Measurements from ENCODE around the gene LPO. TPM values are rescaled to one million over a fixed set of nuclear protein-coding genes. Genes with fewer than 3 reads are reported as not detected.

LPO gene
- total and polyA plus RNA-seq, 9 of the 15 experiments (the other 6 are each of a cell fraction or from before 2014, with no cell fraction given) = 0.07 to 0.11 TPM; not detected in 7

DNA sequence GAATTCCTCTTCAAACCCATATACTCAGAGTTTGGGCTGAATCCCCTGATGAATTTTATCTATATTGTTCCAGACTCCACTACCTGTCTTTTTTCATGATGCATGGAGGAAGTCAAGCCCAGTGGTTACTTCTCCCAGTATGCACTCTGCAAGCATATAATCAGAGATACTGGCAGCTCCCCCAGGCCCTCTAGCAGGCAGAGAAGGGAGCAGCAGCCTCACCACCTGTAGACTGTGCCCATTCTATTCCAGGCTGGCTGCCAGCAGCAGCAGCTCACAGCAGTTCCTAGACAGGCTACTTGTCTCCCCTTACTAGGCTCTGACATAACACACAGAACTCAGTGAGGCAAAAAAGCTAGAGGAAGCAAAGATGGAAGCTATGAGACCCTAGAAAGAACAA, 22.7 kb upstream of the LPO start:
- no peak overlapping the region for H3K9ac ChIP-seq (ENCODE audit: insufficient read depth in 1 of 2, low read depth in 2 of 2, low read length in 2 of 2)
- H3K79me2 ChIP-seq (ENCODE audit: control insufficient read depth, insufficient read depth, low read length) = peaks cover 3% of the 10 kb centered on the region; the same call in 1 of the 3 replicates
- H2AFZ ChIP-seq (ENCODE audit: low read depth, low read length) = no peak overlapping the region
- no peaks in the 10 kb centered on the region for H3K27me3 ChIP-seq (ENCODE audit: control insufficient read depth in 2 of 2, insufficient read depth in 2 of 2, low read length in 2 of 2)
- no peak overlapping the region for H3K27ac ChIP-seq (ENCODE audit: extremely low read depth, low read depth, low read length)
- H3K4me1 ChIP-seq (replicated peaks in 1 of 2; ENCODE audit: control insufficient read depth in 2 of 2, insufficient read depth in 2 of 2, low read length in 2 of 2) = peaks cover 10 to 12% of the 10 kb centered on the region in 2 experiments; a peak in 4 of 5 replicates
- H4K20me1 ChIP-seq (replicated peaks; ENCODE audit: control insufficient read depth, insufficient read depth, low read length) = no peaks in the 10 kb centered on the region
- no peak overlapping the region for H3K4me2 ChIP-seq (ENCODE audit: insufficient read depth, low read length)
- peaks cover 43% of the 10 kb centered on the region; the same call in 2 of the 3 replicates for H3K36me3 ChIP-seq (ENCODE audit: control insufficient read depth, insufficient read depth, low read length)
- intact Hi-C loops (cut with micrococcal nuclease) = no loop called here
- H3K9me1 ChIP-seq (ENCODE audit: control insufficient read depth, insufficient read depth, low read length) = no peaks in the 10 kb centered on the region
- H3K4me3 ChIP-seq = no peak overlapping the region
- BruUV-seq (replicated peaks) = no TSS peak
- H3K9me3 ChIP-seq (replicated peaks; ENCODE audit: control insufficient read depth, insufficient read depth, low read depth, low read length) = no peaks in the 10 kb centered on the region
- in situ Hi-C loops (cut with MboI) = no loop called here
- no peak for FAIRE-seq
- no peak for TF ChIP-seq ZNF174 (CRISPR knock-in tag; IDR thresholded peaks at IDR 0.05)
- TF ChIP-seq, protein P1, sequence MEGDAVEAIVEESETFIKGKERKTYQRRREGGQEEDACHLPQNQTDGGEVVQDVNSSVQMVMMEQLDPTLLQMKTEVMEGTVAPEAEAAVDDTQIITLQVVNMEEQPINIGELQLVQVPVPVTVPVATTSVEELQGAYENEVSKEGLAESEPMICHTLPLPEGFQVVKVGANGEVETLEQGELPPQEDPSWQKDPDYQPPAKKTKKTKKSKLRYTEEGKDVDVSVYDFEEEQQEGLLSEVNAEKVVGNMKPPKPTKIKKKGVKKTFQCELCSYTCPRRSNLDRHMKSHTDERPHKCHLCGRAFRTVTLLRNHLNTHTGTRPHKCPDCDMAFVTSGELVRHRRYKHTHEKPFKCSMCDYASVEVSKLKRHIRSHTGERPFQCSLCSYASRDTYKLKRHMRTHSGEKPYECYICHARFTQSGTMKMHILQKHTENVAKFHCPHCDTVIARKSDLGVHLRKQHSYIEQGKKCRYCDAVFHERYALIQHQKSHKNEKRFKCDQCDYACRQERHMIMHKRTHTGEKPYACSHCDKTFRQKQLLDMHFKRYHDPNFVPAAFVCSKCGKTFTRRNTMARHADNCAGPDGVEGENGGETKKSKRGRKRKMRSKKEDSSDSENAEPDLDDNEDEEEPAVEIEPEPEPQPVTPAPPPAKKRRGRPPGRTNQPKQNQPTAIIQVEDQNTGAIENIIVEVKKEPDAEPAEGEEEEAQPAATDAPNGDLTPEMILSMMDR (IDR thresholded peaks at IDR 0.05 in 2 of 3, conservative IDR thresholded peaks at IDR 0.05 in 1 of 3; ENCODE audit: insufficient read depth in 2 of 3, low read depth in 1 of 3, low read length in 3 of 3) = 0 out of 6 replicates have a peak, but pooled peaks of 2 of the 3 experiments have one; percentile 7 to 9
- ChIA-PET POLR2A (interaction anchor here (0.7 to 1.1 kb wide), 2 partner anchors 14 to 180 kb away, joined by 4 to 6 read pairs; no protein-coding TSS in a partner anchor), CTCF (ENCODE audit: low intra/inter-chr PET ratio) (no interaction called here)
- no peak for ATAC-seq
- DNase-seq (ENCODE audit: extremely low read depth in 1 of 4, low spot score in 3 of 4) = peak in 1 of 4 experiments; percentile 2

DNA sequence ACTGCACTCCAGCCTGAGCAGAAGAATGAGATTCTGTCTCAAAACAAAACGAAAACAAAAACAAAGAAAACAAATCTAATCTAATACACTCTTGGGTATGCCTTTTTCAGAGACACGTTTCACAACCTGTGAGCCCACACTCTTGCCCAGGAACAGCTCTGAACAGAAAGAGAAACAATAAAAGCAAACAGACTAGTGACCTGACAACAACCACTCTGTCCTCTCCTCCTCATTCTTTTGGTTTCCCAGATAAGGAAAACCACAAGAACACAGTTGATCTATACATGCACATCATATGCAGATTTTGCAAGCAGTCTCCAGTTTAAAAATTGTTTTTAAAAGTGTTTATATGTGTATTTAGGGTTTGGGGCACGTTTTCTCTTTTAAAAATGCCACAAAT, 20.6 kb upstream of the LPO start:
- Histone ChIP-seq H3K9ac (ENCODE audit: insufficient read depth in 1 of 2, low read depth in 2 of 2, low read length in 2 of 2) (no peak overlapping the region), H2AFZ (ENCODE audit: low read depth, low read length) (no peak overlapping the region), H3K9me1 (ENCODE audit: control insufficient read depth, insufficient read depth, low read length) (no peaks in the 10 kb centered on the region), H3K27me3 (ENCODE audit: control insufficient read depth in 2 of 2, insufficient read depth in 2 of 2, low read length in 2 of 2) (no peaks in the 10 kb centered on the region), H3K27ac (ENCODE audit: extremely low read depth, low read depth, low read length) (no peak overlapping the region), H3K9me3 (replicated peaks; ENCODE audit: control insufficient read depth, insufficient read depth, low read depth, low read length) (no peaks in the 10 kb centered on the region), H3K79me2 (ENCODE audit: control insufficient read depth, insufficient read depth, low read length) (peaks cover 3% of the 10 kb centered on the region; the same call in 1 of the 3 replicates), H3K4me1 (replicated peaks in 1 of 2; ENCODE audit: control insufficient read depth in 2 of 2, insufficient read depth in 2 of 2, low read length in 2 of 2) (peaks cover 10 to 12% of the 10 kb centered on the region in 2 experiments; a peak in 4 of 5 replicates), H3K36me3 (ENCODE audit: control insufficient read depth, insufficient read depth, low read length) (peaks cover 30% of the 10 kb centered on the region; the same call in 2 of the 3 replicates), H4K20me1 (replicated peaks; ENCODE audit: control insufficient read depth, insufficient read depth, low read length) (no peaks in the 10 kb centered on the region), H3K4me2 (ENCODE audit: insufficient read depth, low read length) (no peak overlapping the region), H3K4me3 (no peak overlapping the region)
- FAIRE-seq (no peak), ATAC-seq (no peak), DNase-seq (ENCODE audit: extremely low read depth in 1 of 4, low spot score in 3 of 4) (peak in 2 of 4 experiments; percentile 7 to 29)
- in situ Hi-C loops (cut with MboI) = no loop called here
- no peak for TF ChIP-seq NR2C2 (CRISPR knock-in tag; IDR thresholded peaks at IDR 0.05)
- 0 out of 2 replicates have a peak, but pooled peaks have one; percentile 18 for TF ChIP-seq NR2C2 (tag; IDR thresholded peaks at IDR 0.05)
- 0 out of 2 replicates have a peak, but pooled peaks have one; percentile 1 for TF ChIP-seq ZNF121 (CRISPR knock-in tag; conservative IDR thresholded peaks at IDR 0.05)
- no peak for TF ChIP-seq ZNF324 (CRISPR knock-in tag; IDR thresholded peaks at IDR 0.05)
- BruUV-seq (replicated peaks) = no TSS peak
- 46% methylated on average over 3 of the region's 3 CpGs for WGBS (ENCODE audit: insufficient coverage, low coverage, missing lambda C conversion rate)
- CTCF ChIA-PET (ENCODE audit: low intra/inter-chr PET ratio) = no interaction called here
- POLR2A ChIA-PET = interaction anchor here (1.3 kb wide), 1 partner anchor 20 kb away, joined by 4 read pairs; no protein-coding TSS in a partner anchor
- intact Hi-C loops (cut with micrococcal nuclease) = no loop called here

Data from K562 (cell line).